Stimulated activated CD4-positive, alpha-beta T cell treated with anti-CD3 and anti-CD28 coated beads, TNF-alpha, amount 100 ng/mL, for 4 hours (primary cell): ENCODE results near the gene PDE4DIP.
A peak's percentile ranks its signal among the peaks of the same experiment; 100 is the strongest.
"Not testable (repeated sequence)": the region's sequence is repeated elsewhere in the genome, so short reads cannot be mapped to it uniquely, and the experiment has no call there.

ENCODE experiments used
- DNase-seq, 3 experiments: peaks; one replicate each; pipeline ENCODE4 v3.0.0-alpha.2; 2020; ENCODE audit warnings: low read depth in 3 of 3

Gene PDE4DIP

DNA sequence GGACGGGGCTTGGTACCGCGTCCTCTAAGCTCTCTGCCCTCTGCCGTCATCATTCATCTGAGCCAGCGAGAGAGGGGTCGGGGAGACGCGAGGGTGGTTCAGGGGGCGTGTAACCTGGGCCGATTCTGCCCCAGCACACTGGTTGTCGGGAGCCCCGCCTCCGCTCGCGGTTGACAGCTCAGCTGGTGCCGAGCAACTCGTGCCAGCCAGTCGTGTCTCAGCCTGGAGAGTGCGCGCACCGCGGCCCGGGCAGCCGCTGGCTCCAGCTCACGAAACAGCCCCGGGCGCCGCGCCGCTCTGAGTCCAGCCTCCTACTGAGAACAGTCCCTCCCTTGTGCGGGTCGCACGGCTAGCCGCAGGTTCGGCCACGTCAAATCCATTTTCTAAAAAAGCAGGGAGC is at the start of gene PDE4DIP:
PDE4DIP (plus strand) TSS at position 209 of the 400 bp plus-strand sequence. CDS start 347 bp downstream, outside the sequence.
- DNase-seq: peak; percentile 0 to 40 (median 38)

DNA sequence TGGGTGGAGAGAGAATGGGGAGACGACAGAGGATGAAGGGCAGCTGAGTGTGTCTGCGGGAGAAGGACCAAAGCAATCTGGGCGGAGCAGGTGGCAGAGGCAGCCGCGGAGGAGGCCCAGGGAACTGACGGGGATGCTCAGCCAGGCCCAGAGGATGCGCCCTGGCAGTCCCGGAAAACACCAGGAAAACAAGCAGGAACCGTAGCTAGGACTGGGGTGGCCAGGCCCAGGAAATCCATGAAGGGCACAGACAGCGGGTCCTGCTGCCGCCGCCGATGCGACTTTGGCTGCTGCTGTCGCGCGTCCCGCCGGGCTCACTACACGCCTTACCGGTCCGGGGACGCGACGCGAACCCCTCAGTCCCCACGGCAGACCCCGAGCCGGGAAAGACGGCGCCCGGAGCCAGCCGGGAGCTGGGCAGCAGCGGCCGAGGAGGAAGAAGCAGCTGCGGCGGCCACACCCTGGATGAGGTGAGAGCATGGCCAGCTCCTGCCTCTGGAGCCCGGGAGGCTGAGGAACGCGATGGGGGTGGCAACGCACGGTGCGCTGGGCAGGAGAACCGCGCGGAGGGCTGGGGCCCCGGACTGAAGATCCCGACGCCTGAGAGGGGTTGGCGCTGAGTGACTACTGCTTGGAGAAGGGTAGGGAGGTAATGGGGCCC is 35.8 kb upstream of the PDE4DIP start:
- not testable (repeated sequence) for DNase-seq

DNA sequence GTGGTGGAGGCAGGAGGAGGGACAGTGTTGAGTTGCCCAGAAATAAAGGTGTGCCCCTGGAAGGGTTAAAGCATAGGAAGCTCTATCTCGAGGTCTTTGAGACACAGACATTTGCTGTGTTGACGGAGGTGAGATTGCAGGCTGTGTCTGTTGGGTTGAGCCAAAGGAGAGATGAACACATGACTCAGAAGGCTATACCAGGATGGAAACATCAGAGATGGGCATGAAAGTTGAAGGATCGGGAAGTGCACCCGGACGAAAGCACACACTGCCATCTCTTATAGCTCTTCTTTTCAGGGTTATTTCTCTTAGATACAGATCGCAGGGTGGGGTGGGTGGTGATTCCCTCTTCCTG is 35.3 kb upstream of the PDE4DIP start:
- not testable (repeated sequence) for DNase-seq

DNA sequence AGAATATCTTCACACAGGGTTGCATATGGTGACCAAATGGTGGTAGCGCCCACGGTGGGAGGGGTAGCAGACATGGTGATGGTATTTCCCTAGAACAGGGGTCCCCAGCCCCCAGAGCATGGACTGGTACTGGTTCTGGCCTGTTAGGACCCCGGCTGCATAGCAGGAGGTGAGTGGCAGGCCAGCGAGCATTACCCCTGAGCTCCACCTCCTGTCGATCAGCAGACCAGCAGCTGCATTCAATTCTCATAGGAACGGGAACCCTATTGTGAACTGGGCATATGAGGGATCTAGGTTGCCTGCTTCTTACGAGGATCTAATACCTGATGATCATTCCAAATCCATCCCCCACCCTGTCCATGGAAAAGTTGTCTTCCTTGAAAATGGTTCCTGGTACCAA is 22.0 kb upstream of the PDE4DIP start:
- not testable (repeated sequence) for DNase-seq

DNA sequence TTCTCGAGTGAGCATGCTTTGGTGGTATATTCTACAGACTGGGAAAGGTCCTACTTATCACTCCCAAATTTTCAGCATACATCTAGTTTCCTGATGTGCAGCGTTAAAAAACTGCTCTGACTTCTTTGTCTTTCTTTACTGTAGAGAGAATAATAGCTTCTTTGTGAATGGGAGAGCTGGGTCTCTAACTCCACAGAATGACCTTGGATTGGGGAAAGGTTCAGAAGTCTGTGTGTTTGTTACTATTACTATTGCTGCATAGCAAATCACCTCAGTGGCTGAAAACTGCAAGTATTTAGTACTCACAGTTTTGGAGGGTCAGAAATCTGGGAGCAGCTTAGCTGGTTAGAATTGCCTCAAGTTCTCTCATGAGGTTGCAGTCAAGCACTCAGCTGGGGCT is 20.4 kb upstream of the PDE4DIP start:
- DNase-seq: not testable (repeated sequence)

DNA sequence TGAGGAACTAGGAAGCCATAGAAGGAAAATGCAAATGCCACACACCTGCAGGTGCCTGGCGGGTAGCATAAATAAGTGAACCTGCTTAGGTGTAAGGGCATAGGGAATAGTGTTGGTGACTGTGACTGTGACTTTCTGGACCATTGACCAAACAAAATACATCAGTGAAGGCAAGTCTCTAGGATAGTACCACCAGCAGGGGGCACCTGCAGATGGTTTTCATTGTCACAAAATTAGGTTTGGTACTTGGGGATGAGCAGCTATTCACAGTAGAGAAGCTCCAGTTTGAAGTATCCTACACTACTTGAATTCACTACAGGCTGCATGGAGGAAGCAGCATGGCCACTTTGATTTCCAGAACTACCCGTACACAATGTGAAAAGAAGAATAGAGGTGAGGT is 19.2 kb upstream of the PDE4DIP start:
- DNase-seq: not testable (repeated sequence)

DNA sequence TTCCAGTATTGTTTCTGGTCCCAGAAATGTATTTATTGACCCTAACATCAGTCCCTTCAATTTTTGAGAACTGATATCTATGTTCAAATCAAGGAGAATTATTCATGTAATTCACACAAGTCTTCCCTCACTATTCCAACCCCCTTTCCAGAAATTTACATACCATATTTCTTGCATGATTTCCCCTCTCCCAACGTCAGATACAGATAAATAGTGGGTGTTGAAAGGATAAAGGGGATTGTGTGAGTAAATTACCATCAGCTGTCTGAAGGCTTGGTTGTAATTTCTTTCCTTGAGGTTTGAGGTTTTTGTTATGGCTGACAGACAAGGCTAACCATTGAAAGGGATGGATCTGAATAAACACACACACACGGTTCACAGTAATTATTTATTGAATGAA is 15.7 kb upstream of the PDE4DIP start:
- DNase-seq: not testable (repeated sequence)

DNA sequence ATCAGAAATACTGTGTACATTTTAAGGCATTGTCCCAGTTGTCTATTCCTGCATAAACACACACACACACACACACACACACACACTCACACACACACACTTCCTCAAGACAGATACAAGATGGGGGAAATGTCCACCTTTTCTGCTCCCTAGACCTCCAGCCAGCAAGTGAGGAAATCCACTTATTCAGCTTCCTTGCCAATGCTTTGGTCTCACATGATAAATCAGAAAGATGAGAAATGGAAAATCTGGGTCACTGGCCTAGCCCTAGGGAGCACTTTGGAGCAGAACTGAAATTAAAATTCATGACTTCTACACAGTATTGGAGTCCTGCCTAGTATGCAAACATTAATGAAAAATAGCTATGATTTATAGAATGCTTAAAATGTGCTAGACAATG is 15.3 kb upstream of the PDE4DIP start:
- not testable (repeated sequence) for DNase-seq

DNA sequence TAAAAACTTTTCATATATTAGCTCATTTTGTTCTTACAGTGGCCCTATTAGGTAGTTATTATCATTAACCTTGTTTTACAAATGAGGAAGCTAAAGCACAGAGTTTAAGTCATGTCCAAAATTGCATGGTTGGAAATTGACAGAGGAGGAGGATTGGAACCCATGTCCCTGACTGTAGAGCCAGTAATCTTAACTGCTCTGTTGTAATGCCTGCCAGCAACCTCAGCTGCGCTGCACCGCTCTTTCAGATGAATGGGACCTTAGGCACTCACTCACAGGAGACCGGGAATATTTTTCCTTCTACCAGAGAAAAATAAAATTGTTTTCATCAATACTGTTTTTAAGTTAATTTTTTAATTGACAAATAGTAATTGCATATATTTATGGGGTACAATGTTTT is 14.9 kb upstream of the PDE4DIP start:
- not testable (repeated sequence) for DNase-seq

DNA sequence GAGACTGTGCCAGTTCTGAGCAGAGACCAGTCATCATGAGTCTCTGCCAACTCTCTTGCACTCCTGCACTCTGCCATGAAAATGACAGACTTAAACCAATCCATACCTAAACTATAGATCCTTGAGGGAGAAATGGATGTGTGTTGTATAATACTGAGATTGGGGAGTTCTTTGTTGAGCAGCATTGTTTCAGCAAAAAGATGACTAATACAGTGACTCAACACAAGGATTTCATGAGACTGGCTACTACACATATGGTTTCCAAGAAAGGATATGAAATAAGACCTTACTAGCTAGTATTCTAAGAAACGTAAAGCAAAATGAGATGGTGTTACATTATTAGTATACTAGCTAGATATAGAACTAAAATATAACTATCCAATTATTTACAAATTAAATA is 3.0 kb upstream of the PDE4DIP start:
- not testable (repeated sequence) for DNase-seq

DNA sequence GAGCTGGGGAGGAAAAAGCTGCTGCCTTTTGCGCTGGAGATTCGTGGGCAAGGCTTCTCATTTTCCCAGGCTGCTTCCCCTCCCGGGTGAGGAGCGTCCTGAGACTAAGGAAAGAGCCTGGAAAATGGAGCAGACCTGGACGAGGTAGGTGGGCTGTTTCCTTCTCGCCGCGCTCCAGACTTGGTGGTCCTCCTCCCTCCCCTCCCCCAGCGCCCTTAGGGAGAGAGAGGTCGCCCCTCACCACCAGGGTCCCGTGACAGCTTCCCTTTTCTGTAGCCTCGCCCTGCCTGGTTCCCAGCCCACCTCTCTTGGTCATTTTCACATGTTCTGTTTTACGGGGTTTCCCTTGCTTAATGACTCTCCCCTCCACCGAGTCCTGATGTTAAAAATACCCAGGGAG is 423 bp downstream of the PDE4DIP start:
- not testable (repeated sequence) for DNase-seq

DNA sequence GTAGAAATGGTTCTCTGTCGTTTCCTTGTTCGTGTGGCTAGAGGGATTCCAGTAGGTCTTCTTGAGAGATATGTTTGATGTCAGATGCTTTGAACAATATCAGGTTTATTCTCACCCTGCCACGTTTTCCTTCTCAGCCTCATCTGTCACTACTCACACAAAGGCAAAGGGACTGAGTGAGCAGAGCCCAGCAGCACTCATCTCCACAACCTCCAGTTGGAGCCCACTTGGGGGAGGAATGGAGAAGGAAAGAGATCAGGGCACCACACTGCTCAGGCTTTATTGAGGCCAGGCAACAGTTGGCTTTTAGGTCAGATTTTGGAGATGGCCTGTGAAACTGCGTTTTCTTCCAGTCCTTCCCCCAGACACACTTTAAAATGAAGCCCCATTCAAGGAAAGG is 840 bp downstream of the PDE4DIP start:
- DNase-seq: not testable (repeated sequence)

DNA sequence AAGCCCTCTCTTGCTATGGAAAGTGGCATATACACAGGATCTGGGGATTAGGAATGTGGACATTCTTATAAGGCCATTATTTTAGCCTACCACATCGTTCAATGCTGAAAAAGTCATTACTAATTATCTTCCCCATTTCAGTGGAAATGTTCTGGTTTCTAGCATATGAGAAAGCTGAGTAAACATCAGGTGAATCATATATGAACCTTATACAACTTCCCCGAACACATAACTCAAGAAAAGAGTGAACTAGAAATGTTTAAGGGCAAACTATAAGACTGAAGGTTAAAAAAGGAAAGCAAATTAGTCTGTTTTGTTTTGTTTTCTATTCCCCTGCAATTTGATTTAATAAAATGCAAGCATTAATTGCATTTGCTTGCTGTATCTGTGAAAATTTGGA is 6.1 kb downstream of the PDE4DIP start:
- DNase-seq: not testable (repeated sequence)

DNA sequence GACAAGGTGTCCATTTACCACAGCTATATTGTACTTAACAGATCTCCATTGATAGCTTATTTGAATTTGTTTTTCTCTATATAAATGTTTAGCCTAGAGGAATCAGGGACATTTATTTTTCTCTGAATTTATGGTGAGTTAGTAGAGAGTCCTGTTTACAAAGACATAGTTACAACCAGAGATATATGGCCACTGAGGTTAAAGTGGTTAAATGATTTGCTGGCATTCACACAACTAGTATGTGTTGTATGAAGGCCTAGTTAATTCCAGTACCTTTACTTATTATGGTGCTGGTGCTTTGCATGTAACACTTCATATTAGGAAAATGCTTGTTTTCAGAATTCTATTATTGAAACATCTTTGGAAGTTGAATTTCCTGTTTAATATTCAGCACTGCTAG is 6.6 kb downstream of the PDE4DIP start:
- not testable (repeated sequence) for DNase-seq

DNA sequence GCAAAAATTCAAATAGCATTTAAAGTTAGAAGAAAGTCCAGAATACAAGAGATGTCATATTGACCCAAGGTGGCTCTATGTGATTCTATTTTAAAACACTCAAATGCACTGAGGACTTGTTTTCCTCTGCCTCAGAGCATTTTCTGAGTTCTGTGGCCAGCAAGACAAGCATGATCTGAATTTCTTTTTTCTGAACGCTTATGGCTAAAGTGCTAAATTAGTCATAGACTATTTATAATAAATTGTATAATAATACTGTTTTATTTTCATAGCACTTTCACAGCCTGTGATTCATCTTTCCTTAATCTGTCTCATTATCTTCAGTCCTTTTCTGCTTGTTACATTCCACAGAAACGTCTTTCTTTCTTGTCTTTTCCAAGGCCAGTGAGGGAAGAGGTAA is 7.5 kb downstream of the PDE4DIP start:
- DNase-seq: not testable (repeated sequence)

DNA sequence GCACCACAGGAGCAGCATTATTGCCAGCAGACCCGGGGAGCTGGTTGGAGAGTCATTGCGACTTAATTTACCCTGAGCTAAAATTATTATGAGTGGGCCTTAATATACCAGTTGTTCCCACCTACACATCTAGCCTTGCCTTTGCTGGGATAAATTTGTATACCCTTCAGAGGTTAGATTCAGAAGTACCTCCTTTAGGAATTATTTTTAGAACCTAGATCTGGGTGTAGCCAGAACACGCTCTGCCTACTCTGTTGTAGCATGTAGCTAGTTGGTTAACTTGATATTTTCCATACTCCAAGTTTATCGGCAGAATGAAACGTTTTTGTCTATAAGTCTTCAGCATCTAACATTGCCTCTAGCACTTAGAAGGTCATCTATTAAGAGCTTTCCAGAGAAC is 9.1 kb downstream of the PDE4DIP start:
- DNase-seq: not testable (repeated sequence)

DNA sequence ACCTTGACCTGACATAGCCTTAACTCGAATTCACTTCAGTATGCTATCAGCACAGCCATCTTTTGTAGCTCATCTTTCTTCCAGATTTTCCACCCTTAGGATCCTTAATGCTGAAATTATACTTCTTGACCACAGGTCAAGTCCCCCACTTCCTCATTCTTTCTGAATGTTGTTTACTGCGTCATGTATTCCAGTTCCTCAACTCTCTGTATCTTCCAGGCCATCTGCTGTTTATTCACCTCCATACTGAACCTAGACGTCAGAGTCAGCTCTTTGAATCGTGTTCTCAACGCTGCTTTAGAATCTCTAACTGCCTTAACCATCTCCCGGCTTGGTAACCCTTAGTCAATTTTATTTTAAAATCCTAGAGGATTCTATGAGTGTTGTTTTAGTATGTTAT is 9.8 kb downstream of the PDE4DIP start:
- not testable (repeated sequence) for DNase-seq

DNA sequence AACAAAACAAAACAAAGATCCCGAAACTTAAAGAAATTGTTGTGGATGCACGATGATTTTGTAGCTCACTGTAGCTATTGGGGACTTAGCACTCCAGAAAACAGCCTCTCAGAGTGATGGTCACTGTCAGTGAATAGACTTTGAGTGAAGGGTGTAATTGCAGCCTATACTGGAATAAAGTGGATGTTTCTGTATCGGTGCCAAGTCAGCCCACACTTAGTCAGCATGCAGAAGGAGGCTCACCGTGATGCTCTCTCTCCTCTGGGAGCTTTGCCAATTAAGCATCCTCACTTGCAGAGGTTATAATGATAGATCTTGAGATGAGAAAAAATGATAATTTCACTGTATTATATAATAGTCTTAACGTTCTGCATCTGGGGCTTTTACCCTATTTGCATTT is 11.1 kb downstream of the PDE4DIP start:
- not testable (repeated sequence) for DNase-seq

DNA sequence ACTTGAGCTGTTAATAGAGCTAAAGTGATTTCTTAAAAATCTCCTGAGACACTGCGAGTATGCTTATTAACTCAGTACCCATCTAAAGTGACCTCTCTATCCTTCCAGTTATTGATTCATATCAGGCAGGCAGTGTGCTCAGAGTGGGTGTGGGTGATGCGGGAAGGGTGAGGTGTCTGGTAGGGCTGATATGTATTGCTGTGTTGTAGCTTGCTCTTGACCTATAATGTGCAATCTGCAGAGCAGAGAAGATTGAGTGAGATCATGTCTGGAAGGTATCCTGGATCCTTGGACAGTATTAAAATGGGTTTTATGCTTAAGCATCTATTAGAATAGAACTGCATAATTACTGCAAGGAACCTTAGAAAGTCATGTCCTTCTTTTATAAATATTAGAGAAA is 15.8 kb downstream of the PDE4DIP start:
- not testable (repeated sequence) for DNase-seq

DNA sequence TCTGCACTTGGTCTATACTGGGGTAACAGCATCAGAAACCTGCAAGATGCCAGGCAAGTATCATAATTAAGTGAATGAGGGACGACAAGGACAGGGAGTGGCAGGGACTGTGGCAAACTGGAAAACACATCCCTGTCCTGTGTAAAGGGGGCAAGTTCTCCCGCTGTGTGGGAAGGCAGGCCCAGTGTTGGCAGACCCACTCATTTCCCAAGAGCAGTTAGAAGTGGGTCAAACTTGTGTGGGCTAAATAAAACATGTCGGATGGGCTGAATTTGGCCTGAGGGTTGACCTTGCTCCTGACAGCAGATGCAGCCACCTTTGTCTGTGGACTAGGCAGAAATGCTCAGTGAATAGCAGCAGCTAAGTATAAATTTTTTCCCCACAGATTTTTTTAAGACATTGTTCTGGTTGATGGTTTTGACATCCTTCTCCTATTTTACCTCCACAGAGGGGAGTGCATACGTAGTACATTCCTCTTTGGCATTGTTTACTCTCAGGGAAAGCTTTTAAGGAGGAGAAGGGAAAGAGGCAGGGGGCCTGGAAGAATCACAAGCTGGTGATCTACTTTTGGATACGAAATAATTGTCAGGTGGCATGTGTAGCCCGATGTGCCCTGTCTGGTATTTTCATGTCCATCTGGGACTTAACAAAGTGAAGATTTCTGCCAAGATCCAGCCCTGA is 16.5 kb downstream of the PDE4DIP start:
- not testable (repeated sequence) for DNase-seq

DNA sequence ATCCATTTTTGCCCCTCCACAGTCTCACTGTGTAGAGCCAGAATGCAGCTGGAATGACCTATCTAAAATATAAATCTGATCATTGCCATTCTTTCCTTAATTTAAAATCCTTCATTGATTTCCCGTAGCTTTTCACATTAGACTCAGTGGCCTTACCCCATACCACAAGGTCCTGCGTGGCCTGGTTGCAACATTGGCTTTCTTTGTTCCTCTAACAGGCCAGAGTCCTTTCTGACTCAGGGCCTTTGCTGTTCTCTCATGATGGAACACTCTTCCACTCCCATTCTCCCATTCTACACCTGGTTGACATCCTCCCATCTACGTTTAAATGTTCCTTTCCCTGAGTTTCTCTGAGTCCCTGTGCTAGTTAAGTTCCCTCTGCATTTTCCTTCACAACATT is 18.4 kb downstream of the PDE4DIP start:
- DNase-seq: not testable (repeated sequence)

DNA sequence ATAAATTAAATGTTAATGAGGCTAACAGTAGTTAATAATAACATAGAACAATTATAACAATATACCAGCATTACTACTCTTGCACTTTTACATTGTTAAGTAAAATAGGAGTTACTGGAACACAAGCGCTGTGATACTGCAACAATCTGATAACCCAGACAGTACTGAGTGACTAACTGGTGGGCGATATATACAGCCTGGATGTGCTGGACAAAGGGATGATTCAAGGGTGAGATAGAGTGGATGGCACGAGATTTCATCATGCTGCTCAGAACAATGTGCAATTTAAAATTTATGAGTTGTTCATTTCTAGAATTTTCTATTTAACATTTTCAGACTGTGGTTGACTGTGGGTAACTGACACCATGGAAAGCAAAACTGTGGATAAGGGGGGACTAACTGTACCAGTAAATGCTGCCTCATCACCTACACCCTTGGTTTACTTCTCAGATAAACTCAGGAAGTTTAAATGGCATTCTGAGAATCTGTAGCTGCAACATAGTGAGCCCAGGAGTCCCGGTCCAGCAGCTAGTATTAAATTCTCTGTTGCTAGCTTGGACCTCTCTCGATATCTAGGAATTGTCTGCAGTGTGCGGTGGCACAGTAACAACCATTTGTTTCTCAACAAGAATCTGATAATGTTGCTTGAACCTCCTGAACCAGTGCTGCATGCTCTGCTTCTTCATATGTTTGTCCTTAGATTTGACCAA is 24.9 kb downstream of the PDE4DIP start:
- DNase-seq: not testable (repeated sequence)

DNA sequence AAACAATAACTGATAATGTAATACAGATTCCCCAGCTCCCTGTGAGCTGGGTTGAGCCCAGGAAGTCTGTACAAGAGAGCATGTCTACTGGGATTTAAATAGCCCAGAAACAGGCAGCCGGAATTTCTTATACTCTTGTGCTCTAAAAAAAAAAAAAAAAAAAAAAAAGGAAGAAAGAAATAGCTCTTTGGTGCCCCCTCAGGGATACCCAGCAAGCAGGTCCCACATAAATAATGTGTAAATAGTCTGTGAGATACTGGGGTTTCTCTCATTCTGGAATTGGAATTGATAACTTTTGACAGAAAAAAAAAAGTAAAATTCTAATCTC is 25.4 kb downstream of the PDE4DIP start:
- DNase-seq: not testable (repeated sequence)
